Stimulated activated CD8-positive, alpha-beta memory T cell treated with anti-CD3 and anti-CD28 coated beads, Interleukin-7, amount 100 ng/mL, for 4 hours (primary cell): ENCODE data around the gene KCNMB4.

Experiments
- DNase-seq, 2 donors: peaks; one replicate each; pipeline ENCODE4 v3.0.0-alpha.2; 2020; ENCODE audit warnings: low read depth in 2 of 2

The KCNMB4 gene

GRCh38 chr12:70365648-70366518 is at the start of gene KCNMB4:
Gene KCNMB4 (plus strand): TSS chr12:70366290. CDS start chr12:70366735, 445 bp downstream.
- peak; percentile 26 to 67 for DNase-seq

- no peak for DNase-seq
Observed at GRCh38 chr12:70317781-70318180, 48.3 kb upstream of the KCNMB4 start.

- no peak for DNase-seq
Observed at GRCh38 chr12:70319605-70320004, 46.5 kb upstream of the KCNMB4 start.

GRCh38 chr12:70321191-70321590 is 44.9 kb upstream of the KCNMB4 start:
- no peak for DNase-seq

- DNase-seq, result no peak
Observed at GRCh38 chr12:70327541-70327940, 38.5 kb upstream of the KCNMB4 start.

- DNase-seq, result no peak
Observed at GRCh38 chr12:70329728-70330127, 36.4 kb upstream of the KCNMB4 start.

GRCh38 chr12:70330158-70330557 is 35.9 kb upstream of the KCNMB4 start:
- no peak for DNase-seq

GRCh38 chr12:70332236-70332635 is 33.9 kb upstream of the KCNMB4 start:
- no peak for DNase-seq

- no peak for DNase-seq
Observed at GRCh38 chr12:70334742-70335141, 31.3 kb upstream of the KCNMB4 start.

- DNase-seq, result no peak
Observed at GRCh38 chr12:70338531-70338930, 27.6 kb upstream of the KCNMB4 start.

- DNase-seq, result no peak
Observed at GRCh38 chr12:70351076-70351475, 15.0 kb upstream of the KCNMB4 start.

- DNase-seq, result no peak
Observed at GRCh38 chr12:70353780-70354660, 12.1 kb upstream of the KCNMB4 start.

GRCh38 chr12:70354787-70355186 is 11.3 kb upstream of the KCNMB4 start:
- no peak for DNase-seq

GRCh38 chr12:70355972-70356371 is 10.1 kb upstream of the KCNMB4 start:
- DNase-seq, result no peak

GRCh38 chr12:70359458-70360197 is 6.5 kb upstream of the KCNMB4 start:
- DNase-seq, result no peak

- DNase-seq, result no peak
Observed at GRCh38 chr12:70360218-70360617, 5.9 kb upstream of the KCNMB4 start.

- DNase-seq, result no peak
Observed at GRCh38 chr12:70364695-70365397, 1.2 kb upstream of the KCNMB4 start.

- no peak for DNase-seq
Observed at GRCh38 chr12:70365398-70365647, 767 bp upstream of the KCNMB4 start.

GRCh38 chr12:70366581-70367257 is 629 bp downstream of the KCNMB4 start:
- DNase-seq, result peak in 1 of 2 donors; percentile 63

- DNase-seq, result no peak
Observed at GRCh38 chr12:70367258-70368141, 1.4 kb downstream of the KCNMB4 start.
